ELR (cell line): ENCODE data around the gene SPINK4.

Experiments
- DNase-seq: peaks from one replicate; pipeline ENCODE4 v3.0.0-alpha.2; 2015; ENCODE audit warnings: low read depth

SPINK4 gene

GRCh38 chr9:33239921-33240320 lies at the start of gene SPINK4:
TSS of gene SPINK4 (plus strand) at chr9:33240167. CDS start at chr9:33240209, 42 bp downstream.
- no peak for DNase-seq

GRCh38 chr9:33192493-33193255 lies 47.3 kb upstream of the SPINK4 start:
- no peak for DNase-seq

GRCh38 chr9:33193818-33194217 lies 46.1 kb upstream of the SPINK4 start:
- peak; percentile 22 for DNase-seq

GRCh38 chr9:33196736-33197135 lies 43.2 kb upstream of the SPINK4 start:
- DNase-seq: no peak

GRCh38 chr9:33197279-33198152 lies 42.5 kb upstream of the SPINK4 start:
- DNase-seq: no peak

GRCh38 chr9:33198165-33198564 lies 41.8 kb upstream of the SPINK4 start:
- DNase-seq: no peak

GRCh38 chr9:33202018-33202417 lies 37.9 kb upstream of the SPINK4 start:
- no peak for DNase-seq

GRCh38 chr9:33202552-33203201 lies 37.3 kb upstream of the SPINK4 start:
- peak; percentile 25 for DNase-seq

GRCh38 chr9:33209394-33209793 lies 30.6 kb upstream of the SPINK4 start:
- DNase-seq: no peak

- no peak for DNase-seq
Observed at GRCh38 chr9:33210006-33210715, 29.8 kb upstream of the SPINK4 start.

- no peak for DNase-seq
Observed at GRCh38 chr9:33211695-33212393, 28.1 kb upstream of the SPINK4 start.

GRCh38 chr9:33220681-33221567 lies 19.0 kb upstream of the SPINK4 start:
- DNase-seq: no peak

GRCh38 chr9:33221568-33221884 lies 18.4 kb upstream of the SPINK4 start:
- no peak for DNase-seq

- DNase-seq: no peak
Observed at GRCh38 chr9:33222031-33222430, 17.9 kb upstream of the SPINK4 start.

GRCh38 chr9:33223696-33224095 lies 16.3 kb upstream of the SPINK4 start:
- DNase-seq: peak; percentile 23

GRCh38 chr9:33225319-33226147 lies 14.4 kb upstream of the SPINK4 start:
- peak; percentile 86 for DNase-seq

- DNase-seq: no peak
Observed at GRCh38 chr9:33227008-33227398, 13.0 kb upstream of the SPINK4 start.

GRCh38 chr9:33227741-33228140 lies 12.2 kb upstream of the SPINK4 start:
- DNase-seq: no peak

GRCh38 chr9:33228606-33229005 lies 11.4 kb upstream of the SPINK4 start:
- DNase-seq: no peak
